Neuronal stem cell (in vitro differentiated cells): Measurements from ENCODE around the gene PRMT2.

Source experiments
- DNase-seq: peaks from one replicate; pipeline ENCODE4 v3.0.0-alpha.2; 2013; ENCODE audit warnings: low spot score
- H2AFZ ChIP-seq: one replicate; pipeline ENCODE4 v1.6.1; 2013; ENCODE audit warnings: mild to moderate bottlenecking, low read length, inconsistent platforms
- H2AK5ac ChIP-seq: 2 replicates; pipeline ENCODE4 v1.6.1; 2013; ENCODE audit warnings: low read depth, mild to moderate bottlenecking, inconsistent platforms, low read length, moderate library complexity, mixed read lengths
- H2BK120ac ChIP-seq: 2 replicates; pipeline ENCODE4 v1.6.1; 2013; ENCODE audit warnings: low read depth, mild to moderate bottlenecking, inconsistent platforms, low read length, moderate library complexity, mixed read lengths
- H2BK12ac ChIP-seq: one replicate; pipeline ENCODE4 v1.6.1; 2013; ENCODE audit warnings: low read length, inconsistent platforms
- H2BK15ac ChIP-seq: 2 replicates; pipeline ENCODE4 v1.6.1; 2013; ENCODE audit warnings: mild to moderate bottlenecking, low read length, inconsistent platforms, mixed read lengths
- H2BK5ac ChIP-seq: one replicate; pipeline ENCODE4 v1.6.1; 2013; ENCODE audit warnings: inconsistent platforms, mild to moderate bottlenecking, low read length, moderate library complexity
- H3K14ac ChIP-seq: one replicate; pipeline ENCODE4 v1.6.1; 2013; ENCODE audit warnings: low read length, inconsistent platforms
- H3K18ac ChIP-seq: 2 replicates; pipeline ENCODE4 v1.6.1; 2013; ENCODE audit warnings: low read length, inconsistent platforms
- H3K23ac ChIP-seq: 2 replicates; pipeline ENCODE4 v1.6.1; 2013; ENCODE audit warnings: low read depth, mild to moderate bottlenecking, mixed read lengths, low read length, inconsistent platforms; ENCODE audit not compliant: poor library complexity
- H3K27ac ChIP-seq: replicated peaks from 3 replicates; pipeline ENCODE4 v1.5.1; 2013; ENCODE audit warnings: low read length, inconsistent platforms
- H3K27me3 ChIP-seq, 3 experiments: 2 replicates each; pipeline ENCODE4 v1.6.1; 2013; ENCODE audit warnings: low read length in 3 of 3, mild to moderate bottlenecking in 2 of 3, inconsistent platforms in 1 of 3, low read depth in 1 of 3, mixed read lengths in 1 of 3, moderate library complexity in 1 of 3; ENCODE audit not compliant: control insufficient read depth in 3 of 3, insufficient read depth in 3 of 3
- H3K36me3 ChIP-seq, 2 donors: replicated peaks in 1 of 2; 2 replicates each; pipeline ENCODE4 v1.6.1; 2013; ENCODE audit warnings: low read length in 2 of 2; ENCODE audit not compliant: control insufficient read depth in 2 of 2, insufficient read depth in 2 of 2
- H3K4ac ChIP-seq: 2 replicates; pipeline ENCODE4 v1.6.1; 2013; ENCODE audit warnings: inconsistent platforms, mild to moderate bottlenecking, low read length, moderate library complexity
- H3K4me1 ChIP-seq, 2 donors: 1 replicate in 1 of 2; 2 replicates in 1 of 2; pipeline ENCODE4 v1.6.1; 2013; ENCODE audit warnings: low read length in 2 of 2, low read depth in 1 of 2; ENCODE audit not compliant: control insufficient read depth in 2 of 2, insufficient read depth in 1 of 2
- H3K4me2 ChIP-seq: one replicate; pipeline ENCODE4 v1.6.1; 2013; ENCODE audit warnings: mild to moderate bottlenecking, low read length, inconsistent platforms; ENCODE audit not compliant: insufficient read depth, poor library complexity, severe bottlenecking
- H3K4me3 ChIP-seq, 2 donors: 2 replicates each; pipeline ENCODE4 v1.5.1; 2013; ENCODE audit warnings: low read length in 2 of 2, mild to moderate bottlenecking in 2 of 2, inconsistent platforms in 1 of 2, moderate library complexity in 1 of 2
- H3K79me1 ChIP-seq: one replicate; pipeline ENCODE4 v1.6.1; 2013; ENCODE audit warnings: low read depth, mild to moderate bottlenecking, inconsistent platforms, low read length, moderate library complexity
- H3K9ac ChIP-seq: one replicate; pipeline ENCODE4 v1.6.1; 2013; ENCODE audit warnings: mild to moderate bottlenecking, low read depth, low read length, inconsistent platforms; ENCODE audit not compliant: poor library complexity
- H3K9me3 ChIP-seq, 2 donors: replicated peaks in 1 of 2; 2 replicates each; pipeline versions ENCODE3 to v1.6.1; 2013; ENCODE audit warnings: low read length in 2 of 2, mild to moderate bottlenecking in 2 of 2, inconsistent platforms in 1 of 2, low read depth in 1 of 2, mixed read lengths in 1 of 2, moderate library complexity in 1 of 2; ENCODE audit not compliant: control insufficient read depth in 2 of 2, insufficient read depth in 1 of 2
- H4K8ac ChIP-seq: one replicate; pipeline ENCODE4 v1.6.1; 2013; ENCODE audit warnings: low read depth, mild to moderate bottlenecking, inconsistent platforms, low read length, moderate library complexity
- H4K91ac ChIP-seq: one replicate; pipeline ENCODE4 v1.6.1; 2013; ENCODE audit warnings: low read length, low read depth, mild to moderate bottlenecking, inconsistent platforms; ENCODE audit not compliant: poor library complexity
- WGBS, 2 donors: extraction: QIAGEN DNeasy Blood & Tissue Kit; methylation state at CpG; one replicate each; pipeline ENCODE4 v1.1.7; 2013; ENCODE audit warnings: missing lambda C conversion rate in 2 of 2, mixed read lengths in 1 of 2; ENCODE audit not compliant: insufficient read length in 2 of 2, insufficient replicate concordance in 1 of 2; ENCODE audit errors: extremely low coverage in 2 of 2; 5-methylcytosine and 5-hydroxymethylcytosine counted together

Gene PRMT2

DNA sequence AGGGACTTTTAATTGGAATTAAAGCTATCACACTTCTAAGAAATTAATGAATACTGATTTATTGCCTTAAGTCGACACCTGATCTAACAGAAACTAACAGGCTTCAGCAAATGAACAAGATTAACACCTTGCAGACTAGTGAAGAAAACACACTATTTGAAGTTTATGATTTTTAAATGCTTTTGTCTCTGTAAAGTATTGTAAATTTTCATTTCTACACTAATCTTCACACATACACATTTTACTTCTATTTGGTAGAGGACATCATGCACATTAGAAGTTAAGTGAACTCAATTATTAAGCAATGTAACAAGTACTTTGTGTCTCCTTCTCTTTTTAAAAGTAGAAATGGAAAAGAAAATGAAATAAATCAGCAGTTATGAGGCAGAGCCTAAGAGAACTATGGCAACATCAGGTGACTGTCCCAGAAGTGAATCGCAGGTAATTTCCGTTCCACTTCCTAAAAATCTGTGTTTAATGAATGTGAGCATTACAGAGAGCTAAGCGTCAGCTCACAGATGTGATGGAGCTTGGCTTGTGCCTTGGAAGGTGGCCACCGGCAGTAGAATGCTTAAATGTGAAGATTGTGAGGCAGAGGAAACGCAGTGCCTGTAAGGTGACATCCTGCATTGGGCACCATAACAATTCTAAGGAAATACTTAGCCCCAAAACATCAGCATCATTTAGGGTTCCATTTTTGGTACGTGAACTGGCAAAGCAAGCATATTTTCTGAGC, 1.2 kb downstream of the PRMT2 start:
- Histone ChIP-seq H3K79me1 (peaks cover 5% of the 10 kb centered on the region), H2BK12ac (no peak overlapping the region), H2BK15ac (no peak overlapping the region), H2BK5ac (no peak overlapping the region), H4K8ac (no peak overlapping the region), H3K23ac (no peak overlapping the region), H3K27me3 (no peaks in the 10 kb centered on the region), H3K27ac (no peak overlapping the region), H3K4me1 (peaks cover 0 to 23% of the 10 kb centered on the region in 2 donors), H3K9ac (no peak overlapping the region), H2BK120ac (no peak overlapping the region), H3K4ac (no peak overlapping the region), H3K4me3 (peak overlapping the region in 1 of 2 donors; percentile 89), H4K91ac (no peak overlapping the region), H2AFZ (no peak overlapping the region), H2AK5ac (no peak overlapping the region), H3K14ac (no peak overlapping the region), H3K18ac (no peak overlapping the region), H3K9me3 (peaks cover 0 to 5% of the 10 kb centered on the region in 2 donors), H3K36me3 (peaks cover 6 to 53% of the 10 kb centered on the region in 2 donors), H3K4me2 (peak overlapping the region; percentile 90)
- no CpG with 5 or more reads among the region's 7 CpGs for whole genome bisulfite sequencing, 2 donors
- DNase-seq: no peak

DNA sequence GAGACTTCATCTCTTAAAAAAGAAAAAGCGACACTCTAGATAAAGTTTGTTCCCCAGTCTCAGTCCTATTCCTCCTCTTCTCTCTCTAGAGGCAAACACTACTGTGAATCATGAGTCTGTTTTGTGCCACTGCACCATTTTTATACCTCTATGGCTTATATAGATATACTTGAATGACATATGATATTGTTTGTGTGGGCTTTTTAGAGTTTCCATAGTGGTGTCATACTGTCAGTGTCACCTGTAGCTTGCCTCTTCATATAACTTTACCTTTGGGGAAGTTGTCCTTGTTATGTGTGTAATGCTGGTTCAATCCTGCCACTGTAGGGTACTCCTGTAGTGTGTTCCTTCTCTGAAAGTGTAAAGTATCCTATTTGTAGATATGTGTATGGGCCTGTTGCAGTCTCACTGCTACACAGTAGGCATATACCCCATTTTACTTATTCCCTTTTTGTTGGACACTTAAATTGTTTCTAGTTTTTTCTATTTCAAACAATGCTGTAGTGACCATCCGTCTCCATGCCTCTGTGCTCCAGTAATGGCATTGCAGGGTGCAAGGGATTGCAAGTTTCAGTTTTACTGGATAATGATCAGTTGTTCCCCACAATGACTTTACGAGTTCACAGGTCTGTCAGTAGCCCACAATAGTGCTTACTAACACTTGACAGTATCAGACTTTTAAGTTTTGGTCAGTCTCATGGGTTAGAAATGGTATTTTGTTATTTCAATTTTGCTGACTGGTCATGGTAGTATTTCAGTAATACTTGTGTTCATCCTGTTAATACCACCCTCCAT, 2.7 kb downstream of the PRMT2 start:
- H4K8ac ChIP-seq: no peak overlapping the region
- H3K27me3 ChIP-seq: no peaks in the 10 kb centered on the region
- H2AK5ac ChIP-seq: no peak overlapping the region
- no peak overlapping the region for H3K14ac ChIP-seq
- H3K27ac ChIP-seq: no peak overlapping the region
- no peak overlapping the region for H2BK120ac ChIP-seq
- no peak overlapping the region for H3K4me2 ChIP-seq
- H3K4me3 ChIP-seq: no peak overlapping the region
- no peak overlapping the region for H4K91ac ChIP-seq
- H3K4me1 ChIP-seq: peaks cover 0 to 23% of the 10 kb centered on the region in 2 donors
- peaks cover 6 to 68% of the 10 kb centered on the region in 2 donors for H3K36me3 ChIP-seq
- H2BK12ac ChIP-seq: no peak overlapping the region
- H2BK15ac ChIP-seq: no peak overlapping the region
- no peak overlapping the region for H3K23ac ChIP-seq
- H2BK5ac ChIP-seq: no peak overlapping the region
- no peak overlapping the region for H2AFZ ChIP-seq
- WGBS, 2 donors: no CpG with 5 or more reads among the region's 3 CpGs
- no peak for DNase-seq
- peaks cover 0 to 5% of the 10 kb centered on the region in 2 donors for H3K9me3 ChIP-seq
- no peak overlapping the region for H3K9ac ChIP-seq
- peaks cover 5% of the 10 kb centered on the region for H3K79me1 ChIP-seq
- H3K18ac ChIP-seq: no peak overlapping the region
- H3K4ac ChIP-seq: no peak overlapping the region

DNA sequence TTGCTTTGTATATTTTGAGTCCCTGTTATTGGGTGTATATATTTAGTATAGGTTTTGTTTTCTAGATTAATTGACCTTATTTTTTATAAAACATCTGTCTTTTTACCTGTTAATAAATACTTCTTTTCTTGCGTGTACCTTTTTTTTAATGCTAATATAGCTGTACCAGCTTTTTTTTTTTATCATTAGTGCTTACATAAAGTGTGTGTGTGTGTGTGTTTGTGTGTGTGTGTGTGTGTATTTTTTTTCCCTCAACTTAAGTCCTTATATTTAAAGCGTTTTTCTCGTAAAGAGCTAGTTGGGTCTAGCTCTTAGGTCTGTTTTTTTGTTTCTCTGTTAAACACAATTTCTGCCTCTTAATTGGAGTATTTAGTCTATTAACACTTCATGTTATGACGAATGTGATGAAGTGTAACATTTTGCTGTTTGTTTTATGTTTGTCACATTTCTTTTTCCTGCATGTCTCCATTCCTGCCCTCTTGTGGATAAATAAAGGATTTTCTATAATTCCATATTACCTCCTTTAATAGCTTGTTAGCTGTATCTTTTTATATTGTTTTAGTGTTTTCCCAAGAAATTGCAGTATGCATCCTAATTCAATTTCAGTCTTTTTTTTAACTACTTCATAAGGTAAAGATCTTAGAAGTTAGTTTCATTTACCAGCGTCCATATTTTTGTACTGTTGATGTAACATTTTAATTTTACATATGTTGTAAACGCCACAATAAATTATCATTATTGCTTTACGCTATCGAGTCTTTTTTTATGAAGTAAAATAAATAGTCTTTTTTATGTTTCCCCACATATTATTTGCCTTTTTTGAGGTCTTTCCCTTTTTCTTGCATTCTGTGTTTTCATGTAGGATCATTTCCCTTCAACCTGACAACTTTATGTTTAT, 4.3 kb downstream of the PRMT2 start:
- Histone ChIP-seq H3K9me3 (peaks cover 0 to 17% of the 10 kb centered on the region in 2 donors), H2BK12ac (no peak overlapping the region), H2BK5ac (no peak overlapping the region), H3K23ac (no peak overlapping the region), H3K27me3 (no peaks in the 10 kb centered on the region), H3K4ac (no peak overlapping the region), H3K4me2 (no peak overlapping the region), H3K36me3 (peaks cover 15 to 83% of the 10 kb centered on the region in 2 donors), H3K79me1 (peaks cover 6% of the 10 kb centered on the region), H3K14ac (no peak overlapping the region), H4K91ac (no peak overlapping the region), H3K4me3 (no peak overlapping the region), H3K27ac (no peak overlapping the region), H2BK15ac (no peak overlapping the region), H4K8ac (no peak overlapping the region), H2AK5ac (no peak overlapping the region), H2BK120ac (no peak overlapping the region), H3K4me1 (peaks cover 0 to 17% of the 10 kb centered on the region in 2 donors), H3K9ac (no peak overlapping the region), H3K18ac (no peak overlapping the region), H2AFZ (no peak overlapping the region)
- DNase-seq: no peak
- no CpG with 5 or more reads among the region's 8 CpGs for WGBS, 2 donors
